Fibroblast of upper back skin (primary cell): Measurements from ENCODE around the gene PJA1.
A peak's percentile ranks its signal among the peaks of the same experiment; 100 is the strongest.

Experiments used
- DNase-seq: peaks from one replicate; pipeline ENCODE4 v3.0.0-alpha.2; 2013

The PJA1 gene

GRCh38 chrX:69140837-69141236 lies 24.4 kb downstream of the PJA1 start:
- no peak for DNase-seq

GRCh38 chrX:69139516-69139915 lies 25.7 kb downstream of the PJA1 start:
- DNase-seq = no peak

- no peak for DNase-seq
Measured at GRCh38 chrX:69138512-69138911, 26.7 kb downstream of the PJA1 start.

- DNase-seq = no peak
Measured at GRCh38 chrX:69138118-69138390, 27.2 kb downstream of the PJA1 start.

- peak; percentile 83 for DNase-seq
Measured at GRCh38 chrX:69137371-69138117, 27.7 kb downstream of the PJA1 start.

DNA sequence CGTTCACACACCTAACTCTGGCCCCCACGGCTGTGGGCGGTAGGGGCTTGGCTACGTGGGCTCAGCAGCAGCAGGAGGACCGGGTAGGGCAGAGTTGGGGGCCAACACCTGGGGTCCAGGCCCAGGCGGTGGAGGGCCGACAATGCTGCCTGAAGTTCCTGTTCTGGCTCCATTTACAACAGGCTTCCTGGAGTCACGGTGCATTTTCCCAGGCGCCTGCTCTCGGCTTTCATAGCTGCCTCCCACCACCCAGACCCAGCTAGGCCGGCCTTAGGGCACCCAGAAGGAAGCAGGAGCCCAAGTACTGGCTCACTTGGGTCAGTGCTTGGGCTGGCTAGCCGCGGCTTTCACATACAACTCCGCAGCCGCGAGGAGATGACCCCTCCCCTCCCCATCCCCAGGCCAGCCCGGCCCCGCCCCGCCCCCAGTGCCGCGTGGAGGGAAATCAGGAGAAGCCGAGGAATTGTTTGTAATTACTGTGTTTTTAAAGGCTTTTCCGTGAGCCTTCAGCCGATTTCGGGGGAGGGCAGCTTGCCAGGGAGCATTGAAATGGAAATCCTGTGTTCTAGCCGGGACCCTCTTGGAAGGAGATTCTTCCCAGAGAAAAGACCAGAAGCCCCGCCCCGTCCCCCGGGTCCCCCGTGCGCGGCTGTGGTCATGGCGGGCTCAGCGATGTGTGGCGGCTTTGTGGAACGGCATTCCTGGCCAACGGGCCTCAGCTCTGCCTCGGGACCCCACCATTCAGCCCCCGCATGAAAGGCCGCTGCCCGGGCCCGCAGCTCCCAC lies 28.5 kb downstream of the PJA1 start:
- peak; percentile 25 for DNase-seq

- peak; percentile 73 for DNase-seq
Measured at GRCh38 chrX:69133921-69134542, 31.2 kb downstream of the PJA1 start.

DNA sequence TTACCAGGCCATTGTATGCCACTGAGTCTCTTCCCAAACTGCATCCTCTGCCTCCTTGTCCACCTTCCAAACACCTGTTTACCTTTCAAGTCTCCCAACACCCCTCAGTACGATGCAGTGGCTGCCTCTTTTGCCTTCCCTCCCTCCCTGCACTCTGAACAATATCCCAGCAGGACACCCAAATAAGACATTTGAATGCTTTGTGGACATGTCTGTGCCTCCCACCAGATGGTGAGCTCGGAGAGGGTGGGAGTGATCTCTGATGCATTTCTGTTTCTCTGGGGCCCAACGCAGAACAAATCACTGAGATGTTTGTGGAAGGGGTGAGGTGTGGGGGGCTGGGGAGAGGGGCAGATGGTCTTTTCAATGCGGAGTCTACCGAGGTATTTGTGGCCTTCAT lies 33.4 kb downstream of the PJA1 start:
- no peak for DNase-seq

GRCh38 chrX:69130439-69130838 lies 34.8 kb downstream of the PJA1 start:
- no peak for DNase-seq

- DNase-seq = peak; percentile 52
Measured at GRCh38 chrX:69128588-69128987, 36.7 kb downstream of the PJA1 start.

DNA sequence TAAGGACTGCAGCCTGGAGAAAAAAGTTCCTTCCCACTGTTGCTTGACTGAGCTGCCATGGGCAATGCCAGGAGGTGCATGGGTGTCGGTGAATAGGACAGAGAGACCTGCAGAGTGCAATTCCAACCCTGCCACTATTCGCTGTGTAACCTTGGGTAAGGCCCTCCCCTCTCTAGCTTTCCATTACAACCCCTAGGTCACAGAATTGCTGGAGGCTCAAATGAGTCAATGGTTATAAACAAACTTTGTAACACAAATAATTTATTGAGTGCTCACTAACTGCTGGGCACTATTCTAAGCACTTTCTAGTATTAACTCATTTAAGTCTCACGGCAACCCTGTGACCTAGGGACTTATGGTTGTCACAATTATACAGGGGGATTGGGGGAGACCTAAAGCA lies 37.8 kb downstream of the PJA1 start:
- DNase-seq = no peak

- no peak for DNase-seq
Measured at GRCh38 chrX:69126642-69127041, 38.6 kb downstream of the PJA1 start.

- DNase-seq = no peak
Measured at GRCh38 chrX:69125094-69125493, 40.2 kb downstream of the PJA1 start.

DNA sequence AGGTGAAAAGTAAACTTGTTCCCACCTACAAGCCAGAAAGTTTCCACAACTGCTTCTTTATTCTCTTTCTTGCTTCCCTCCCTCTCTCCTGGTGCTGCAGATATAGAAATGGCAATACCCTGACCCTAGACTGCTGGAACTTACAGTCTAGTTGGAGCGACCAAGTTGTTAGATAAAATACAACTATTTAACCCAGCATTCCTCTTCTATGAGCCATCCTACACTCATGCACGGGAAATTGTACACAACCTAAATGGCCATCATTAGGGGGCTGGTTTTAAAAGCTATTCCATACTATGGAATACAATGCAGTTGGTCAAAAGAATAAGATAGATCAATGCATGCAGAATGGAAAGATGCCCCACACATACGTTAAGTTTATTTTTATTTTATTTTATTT lies 41.1 kb downstream of the PJA1 start:
- peak; percentile 56 for DNase-seq

DNA sequence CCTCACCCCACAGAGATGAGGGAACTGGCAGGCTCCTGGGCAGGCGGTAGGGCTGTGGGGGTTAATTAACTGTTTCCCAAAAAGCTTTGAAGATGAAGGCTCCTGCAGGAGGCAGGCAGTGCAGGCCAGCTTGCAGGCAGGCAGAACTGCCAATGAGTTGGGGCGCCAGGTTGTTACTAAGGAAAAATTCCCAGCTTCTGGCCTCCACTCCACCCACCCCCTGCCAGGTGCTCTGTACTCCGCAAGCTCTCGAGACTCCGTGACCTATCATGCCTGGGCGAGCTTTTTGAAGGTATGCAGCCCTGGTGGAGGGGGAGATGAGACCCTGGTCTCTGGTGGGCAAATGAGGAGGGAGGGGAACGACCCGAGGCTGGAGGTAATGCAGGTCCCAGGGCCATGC lies 41.8 kb downstream of the PJA1 start:
- DNase-seq = no peak

GRCh38 chrX:69121321-69122000 lies 43.8 kb downstream of the PJA1 start:
- DNase-seq = no peak

- DNase-seq = no peak
Measured at GRCh38 chrX:69120476-69120875, 44.8 kb downstream of the PJA1 start.

DNA sequence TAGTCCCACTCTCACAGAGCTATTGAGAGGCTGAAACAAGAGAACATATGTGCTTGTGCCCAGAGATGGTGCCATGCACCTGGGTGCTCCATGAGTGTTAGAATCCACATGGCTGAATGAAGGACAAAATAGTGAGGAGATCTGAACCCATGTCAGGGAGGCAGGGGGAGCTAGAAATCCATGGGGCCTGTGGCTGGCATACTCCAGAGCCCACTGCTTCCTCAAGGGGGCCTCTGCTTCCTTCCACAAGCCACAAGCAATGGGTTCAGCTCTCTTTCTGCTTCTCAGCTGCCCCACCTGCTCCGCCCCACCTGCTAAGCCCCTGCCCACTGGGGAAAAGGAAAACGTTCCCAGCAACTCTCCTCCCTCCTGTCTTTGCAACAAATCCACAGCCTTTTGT lies 46.1 kb downstream of the PJA1 start:
- DNase-seq = no peak

DNA sequence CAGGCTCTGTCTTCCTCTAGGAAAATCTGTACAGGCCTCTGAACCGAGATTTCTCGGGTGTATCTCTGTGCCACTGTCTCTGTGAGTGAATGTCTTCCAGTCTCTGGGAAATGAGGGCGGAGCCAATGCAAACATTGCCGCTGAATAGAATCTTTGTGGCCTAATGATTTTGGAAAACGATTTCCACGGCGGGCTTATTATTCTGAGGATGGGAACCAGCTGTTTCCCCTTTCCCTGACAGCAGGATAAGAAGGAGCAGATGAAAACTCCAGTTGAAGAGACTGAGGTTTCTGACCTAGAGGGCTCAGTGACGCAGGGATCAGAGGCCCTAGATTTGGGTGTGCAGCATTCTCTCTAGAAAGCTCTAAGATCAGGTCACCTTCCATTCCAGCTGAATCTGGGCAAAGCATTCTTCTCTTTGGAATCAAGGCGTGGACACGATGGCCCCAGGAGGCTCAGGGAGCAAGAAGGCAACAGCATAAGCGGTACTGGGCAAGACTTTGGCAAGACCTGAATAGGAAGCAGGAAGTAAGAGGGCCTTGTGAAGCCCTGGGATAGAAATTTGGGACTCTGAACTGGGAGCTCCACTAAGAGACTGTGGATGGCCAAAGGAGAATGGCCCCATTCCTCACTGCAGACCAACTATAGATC lies 47.3 kb downstream of the PJA1 start:
- no peak for DNase-seq

- DNase-seq = no peak
Measured at GRCh38 chrX:69116077-69116476, 49.2 kb downstream of the PJA1 start.

DNA sequence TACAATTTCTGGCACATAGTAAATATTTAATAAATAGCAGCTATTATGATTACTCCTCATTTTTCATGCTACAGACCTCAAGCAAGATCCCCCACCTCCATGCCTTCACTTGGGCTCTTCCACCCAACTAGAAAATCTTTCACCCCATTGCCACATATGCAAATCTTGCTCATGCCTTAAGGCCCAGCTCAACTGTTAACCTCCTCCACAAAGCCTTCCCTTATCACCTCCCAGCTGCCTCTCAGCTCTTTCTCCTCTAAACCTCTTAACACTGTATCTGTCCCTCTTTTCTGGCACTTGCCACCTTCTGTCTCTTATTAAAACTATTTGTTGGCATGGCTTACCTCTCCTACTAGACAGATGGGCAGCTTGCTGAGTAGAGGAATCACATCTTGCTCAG lies 51.5 kb downstream of the PJA1 start:
- DNase-seq = no peak
